HCT116 (cell line): ENCODE results near the gene ZNF335. TPM values are rescaled to one million over a fixed set of nuclear protein-coding genes. Genes with fewer than 3 reads are reported as not detected.

Source experiments
- ATAC-seq: fragments of 200-7000 bp; cut with Tn5 transposase; 2 replicates; pipeline ENCODE4 v1.9.1; 2020; ENCODE audit warnings: mild to moderate bottlenecking, moderate library complexity
- BruUV-seq: library from RNA; stranded (reverse); fragments of 400-500 nt; replicated peaks from 2 replicates; lab custom pipeline; 2021; lab: Mats Ljungman, UMichigan
- CTCF ChIA-PET: fragments of 300-600 bp; sonication (Branson Sonifier 250); formaldehyde crosslinking; loops from one replicate; lab custom pipeline; 2021; ENCODE audit warnings: antibody characterized with exemption; lab: Charles Lee
- POLR2A ChIA-PET: fragments of 300-600, 350-600 bp; sonication (Branson Sonifier 250); formaldehyde crosslinking; loops from one replicate; lab custom pipeline; 2021; ENCODE audit warnings: antibody characterized with exemption; lab: Charles Lee
- RAD21 ChIA-PET, 2 experiments: fragments of 300-600 bp; sonication (Branson Sonifier 250); formaldehyde crosslinking; loops; one replicate each; lab custom pipeline; 2023; ENCODE audit warnings: low total read pairs in 2 of 2; ENCODE audit not compliant: uncharacterized antibody in 2 of 2, unreplicated experiment in 2 of 2, low non-redundant PET in 1 of 2; lab: Charles Lee
- DNase-seq: peaks from one replicate; pipeline ENCODE4 v3.0.0-alpha.2; 2010; ENCODE audit warnings: low read depth, low spot score
- H2AFZ ChIP-seq: fragments of 200-600 bp; shearing (Covaris generic), sonication (generic); 2 replicates; pipeline ENCODE4 v1.6.1; 2017; ENCODE audit warnings: low read depth, mixed run types, mixed read lengths, antibody characterized with exemption, low read length; ENCODE audit not compliant: poor library complexity, severe bottlenecking
- H3K27ac ChIP-seq: 2 replicates; pipeline ENCODE4 v1.5.1; 2012; ENCODE audit warnings: low read depth, low read length
- H3K27me3 ChIP-seq: fragments of 200-600 bp; sonication (generic); 2 replicates; pipeline ENCODE4 v1.6.1; 2016; ENCODE audit warnings: mixed run types, low read length, mixed read lengths; ENCODE audit not compliant: insufficient read depth
- H3K36me3 ChIP-seq, 2 experiments: fragments of 200-500 bp in 1 of 2; fragments of 200-600 bp in 1 of 2; sonication (Bioruptor generic) in 1 of 2; sonication (generic) in 1 of 2; 2 replicates each; pipeline versions ENCODE4 v1.5.1 to v1.6.1; 2014 to 2016; ENCODE audit warnings: low read length in 2 of 2, inconsistent platforms in 1 of 2, mixed read lengths in 1 of 2, mixed run types in 1 of 2; ENCODE audit not compliant: insufficient read depth in 2 of 2, control insufficient read depth in 1 of 2
- H3K4me1 ChIP-seq, 2 experiments: fragments of 200-600 bp in 1 of 2; sonication (generic) in 1 of 2; 2 replicates each; pipeline versions ENCODE4 v1.5.1 to v1.6.1; 2012 to 2017; ENCODE audit warnings: low read length in 2 of 2, inconsistent platforms in 1 of 2, mild to moderate bottlenecking in 1 of 2, mixed read lengths in 1 of 2, mixed run types in 1 of 2, moderate library complexity in 1 of 2; ENCODE audit not compliant: insufficient read depth in 2 of 2, control insufficient read depth in 1 of 2
- H3K4me2 ChIP-seq: fragments of 200-600 bp; sonication (generic); 2 replicates; pipeline ENCODE4 v1.6.1; 2017; ENCODE audit warnings: mixed run types, low read length, mixed read lengths
- H3K4me3 ChIP-seq, 2 experiments: fragments of 200-600 bp in 1 of 2; sonication (generic) in 1 of 2; replicated peaks in 1 of 2; 2 replicates each; pipeline ENCODE4 v1.5.1; 2011 to 2016; ENCODE audit warnings: low read length in 2 of 2, control low read depth in 1 of 2, low read depth in 1 of 2, mild to moderate bottlenecking in 1 of 2, mixed read lengths in 1 of 2, mixed run types in 1 of 2
- H3K79me2 ChIP-seq: fragments of 200-600 bp; sonication (generic); 2 replicates; pipeline ENCODE4 v1.6.1; 2017; ENCODE audit warnings: mild to moderate bottlenecking, mixed run types, low read length, moderate library complexity, mixed read lengths; ENCODE audit not compliant: insufficient read depth
- H3K9ac ChIP-seq: fragments of 200-600 bp; sonication (generic); 2 replicates; pipeline ENCODE4 v1.6.1; 2016; ENCODE audit warnings: low read length, mixed read lengths
- H3K9me2 ChIP-seq: fragments of 200-600 bp; sonication (generic), shearing (Covaris generic); 2 replicates; pipeline ENCODE4 v1.6.1; 2017; ENCODE audit warnings: mixed run types, mild to moderate bottlenecking, moderate library complexity; ENCODE audit not compliant: insufficient read depth
- H3K9me3 ChIP-seq, 2 experiments: fragments of 200-500 bp in 1 of 2; fragments of 200-600 bp in 1 of 2; sonication (Bioruptor generic) in 1 of 2; sonication (generic) in 1 of 2; 2 replicates each; pipeline ENCODE4 v1.6.1; 2014 to 2017; ENCODE audit warnings: low read length in 2 of 2, mixed read lengths in 2 of 2, inconsistent platforms in 1 of 2, low read depth in 1 of 2, mild to moderate bottlenecking in 1 of 2, mixed run types in 1 of 2, moderate library complexity in 1 of 2; ENCODE audit not compliant: control insufficient read depth in 1 of 2, insufficient read depth in 1 of 2
- H4K20me1 ChIP-seq: fragments of 200-600 bp; sonication (generic), shearing (Covaris generic); 2 replicates; pipeline ENCODE4 v1.6.1; 2017; ENCODE audit warnings: mixed run types, mild to moderate bottlenecking, moderate library complexity; ENCODE audit not compliant: insufficient read depth
- EZH2 ChIP-seq: fragments of 200-600 bp; sonication (generic); IDR thresholded peaks from 2 replicates; pipeline ENCODE4 v1.6.1; 2017; ENCODE audit warnings: antibody characterized with exemption, mixed run types
- FOSL1 ChIP-seq: IDR thresholded peaks from 2 replicates; pipeline ENCODE4 v1.6.1; 2012; ENCODE audit warnings: low read depth
- POLR2A ChIP-seq: IDR thresholded peaks from 2 replicates; pipeline ENCODE4 v1.7.0; 2011; ENCODE audit warnings: borderline replicate concordance; ENCODE audit not compliant: insufficient read depth, insufficient read length; ENCODE audit errors: extremely low read depth
- SP1 ChIP-seq: IDR thresholded peaks from 2 replicates; pipeline ENCODE4 v1.6.1; 2012; ENCODE audit warnings: low read depth
- TCF7L2 ChIP-seq: IDR thresholded peaks from 2 replicates; pipeline ENCODE4 v1.7.0; 2011; ENCODE audit warnings: borderline replicate concordance, inconsistent platforms; ENCODE audit not compliant: insufficient read depth, insufficient read length; ENCODE audit errors: extremely low read depth
- intact Hi-C: fragments of 100-400 bp; cut with micrococcal nuclease; formaldehyde crosslinking; loops from 2 replicates; pipeline ENCODE4 v1.10.0; 2022
- total RNA-seq: library from RNA; stranded (reverse); gene quantifications from one replicate; pipeline ENCODE4 v1.2.1, GENCODE V29; 2021; ENCODE audit not compliant: unreplicated experiment
- TF ChIP-seq, protein P1 (sequence below): IDR thresholded peaks from 2 replicates; pipeline ENCODE4 v1.6.1; 2012
- TF ChIP-seq, protein P2 (sequence below): IDR thresholded peaks from 2 replicates; pipeline ENCODE4 v1.6.1; 2011; ENCODE audit warnings: mild to moderate bottlenecking, low read length, moderate library complexity; ENCODE audit not compliant: insufficient replicate concordance; ENCODE audit errors: extremely low read depth

The ZNF335 gene
- total RNA-seq, 1 experiment from 2014 or later = 20.8 TPM

DNA sequence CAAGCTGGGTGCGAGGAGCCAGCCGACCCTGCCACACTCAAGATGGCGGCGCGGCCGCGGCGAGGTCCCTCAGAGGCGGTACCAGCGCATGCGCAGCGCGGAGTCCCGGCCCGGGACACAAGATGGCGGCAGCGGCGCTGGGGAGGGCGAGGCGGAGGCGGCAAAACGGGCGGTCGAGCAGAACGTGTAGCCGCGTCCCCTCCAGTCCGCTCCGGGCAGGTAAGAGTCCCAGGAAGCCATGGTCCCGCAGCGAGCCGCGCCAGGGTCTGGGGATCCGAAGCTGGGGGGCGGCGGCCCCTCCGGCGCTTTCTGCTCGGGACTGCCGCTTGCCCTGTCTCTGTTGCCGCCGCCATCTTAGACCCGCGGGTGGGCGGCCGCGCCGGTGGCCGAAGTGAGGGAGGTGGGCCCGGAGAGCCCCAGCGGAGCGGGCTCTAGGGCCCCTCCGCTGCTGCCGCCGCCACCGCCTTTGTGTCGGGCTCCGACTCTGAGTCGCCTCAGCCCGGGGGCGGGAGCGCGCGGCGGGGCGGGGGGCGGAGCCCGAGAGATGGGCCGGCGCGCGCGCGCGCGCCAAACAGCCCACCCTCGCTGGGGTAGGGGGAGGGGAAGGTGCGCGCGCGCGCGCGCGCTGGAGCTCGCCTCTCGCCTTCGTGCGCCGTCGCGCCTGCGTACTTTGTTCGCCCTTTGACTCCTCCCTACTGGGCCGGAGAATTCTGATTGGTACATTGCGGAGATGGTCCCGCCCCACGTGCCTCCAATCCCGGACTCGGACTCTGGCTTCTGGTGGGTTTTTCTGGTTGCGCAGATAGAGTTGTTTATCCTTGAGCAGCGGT is 37.2 kb downstream of the ZNF335 start, which contains the start of gene PCIF1 (continued):
- TF ChIP-seq FOSL1 (no peak), POLR2A (peak; percentile 89), EZH2 (no peak), SP1 (peak; percentile 83)
- TF ChIP-seq, protein P1, sequence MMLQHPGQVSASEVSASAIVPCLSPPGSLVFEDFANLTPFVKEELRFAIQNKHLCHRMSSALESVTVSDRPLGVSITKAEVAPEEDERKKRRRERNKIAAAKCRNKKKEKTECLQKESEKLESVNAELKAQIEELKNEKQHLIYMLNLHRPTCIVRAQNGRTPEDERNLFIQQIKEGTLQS = no peak

DNA sequence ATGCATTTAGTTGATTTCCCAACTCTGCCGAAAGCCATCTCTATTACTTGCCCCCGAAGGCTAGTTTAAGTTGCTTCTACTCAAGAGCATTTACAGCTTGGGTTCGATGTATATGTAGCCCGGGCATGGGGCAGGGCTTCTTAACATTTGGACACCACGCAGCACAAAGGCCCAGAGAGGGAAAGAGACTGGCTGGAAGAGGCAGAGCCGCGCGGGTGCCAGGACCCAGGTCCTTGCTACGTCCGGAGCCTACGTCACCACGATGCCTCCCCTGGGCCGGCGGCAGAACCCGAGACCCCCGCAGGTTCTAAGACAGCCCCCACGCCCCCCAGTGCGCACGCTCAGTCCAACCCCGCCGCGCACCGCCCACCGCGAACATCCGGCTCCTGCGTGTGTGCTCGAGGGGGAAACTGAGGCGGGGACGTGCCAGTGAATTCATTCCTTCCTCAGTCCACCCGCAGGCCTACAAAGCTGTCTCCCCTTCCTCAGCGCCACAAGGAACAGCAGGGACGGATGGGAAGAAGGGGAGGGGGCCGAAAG is 37.9 kb downstream of the ZNF335 start:
- no TSS peak for BruUV-seq
- peak; percentile 15 for DNase-seq
- H2AFZ ChIP-seq = no peak overlapping the region

More for the DNA sequence above, 37.9 kb downstream of the ZNF335 start:
- Histone ChIP-seq H3K27me3 (no peaks in the 10 kb centered on the region), H3K4me1 (peaks cover 4 to 32% of the 10 kb centered on the region in 2 experiments; a peak in 3 of 4 replicates), H3K79me2 (peaks cover 31% of the 10 kb centered on the region), H3K9me3 (no peaks in the 10 kb centered on the region), H3K9ac (peak overlapping the region; percentile 98), H4K20me1 (no peaks in the 10 kb centered on the region), H3K36me3 (peaks cover 5 to 14% of the 10 kb centered on the region in 2 experiments), H3K9me2 (no peaks in the 10 kb centered on the region), H3K27ac (peak overlapping the region; percentile 100), H3K4me3 (peak overlapping the region; percentile 94 to 97), H3K4me2 (peak overlapping the region; percentile 87)
- ATAC-seq = peak; percentile 47
- ChIA-PET POLR2A (interaction anchor here (1.0 to 2.6 kb wide), 9 partner anchors 9 to 53 kb away, joined by 3 to 36 read pairs (median 5); partner anchors contain the start of genes ZNF335 and ZSWIM1), CTCF (interaction anchor here (0.8 to 2.6 kb wide), 5 partner anchors 11 to 110 kb away, joined by 3 to 30 read pairs (median 4); no protein-coding TSS in a partner anchor), RAD21 (no interaction called here)
- intact Hi-C loops = loop anchor here (10.0 kb wide), 2 partner anchors 99 to 389 kb away; partner anchors contain the start of genes EPPIN and SNX21
- TF ChIP-seq TCF7L2 = peak; percentile 8
- TF ChIP-seq, protein P2, sequence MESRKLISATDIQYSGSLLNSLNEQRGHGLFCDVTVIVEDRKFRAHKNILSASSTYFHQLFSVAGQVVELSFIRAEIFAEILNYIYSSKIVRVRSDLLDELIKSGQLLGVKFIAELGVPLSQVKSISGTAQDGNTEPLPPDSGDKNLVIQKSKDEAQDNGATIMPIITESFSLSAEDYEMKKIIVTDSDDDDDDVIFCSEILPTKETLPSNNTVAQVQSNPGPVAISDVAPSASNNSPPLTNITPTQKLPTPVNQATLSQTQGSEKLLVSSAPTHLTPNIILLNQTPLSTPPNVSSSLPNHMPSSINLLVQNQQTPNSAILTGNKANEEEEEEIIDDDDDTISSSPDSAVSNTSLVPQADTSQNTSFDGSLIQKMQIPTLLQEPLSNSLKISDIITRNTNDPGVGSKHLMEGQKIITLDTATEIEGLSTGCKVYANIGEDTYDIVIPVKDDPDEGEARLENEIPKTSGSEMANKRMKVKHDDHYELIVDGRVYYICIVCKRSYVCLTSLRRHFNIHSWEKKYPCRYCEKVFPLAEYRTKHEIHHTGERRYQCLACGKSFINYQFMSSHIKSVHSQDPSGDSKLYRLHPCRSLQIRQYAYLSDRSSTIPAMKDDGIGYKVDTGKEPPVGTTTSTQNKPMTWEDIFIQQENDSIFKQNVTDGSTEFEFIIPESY = no peak
